Gastroesophageal sphincter (tissue), 3 donors: ENCODE data around the gene SLC35B2.

Source experiments
- CTCF ChIP-seq, 4 experiments: fragments of 200-600 bp in 2 of 4; fragments of 450-650 bp in 2 of 4; sonication (generic) in 1 of 4; IDR thresholded peaks; one replicate each; pipeline ENCODE4 v1.5.1; 2017 to 2019; ENCODE audit warnings: antibody characterized with exemption in 4 of 4, mild to moderate bottlenecking in 2 of 4, moderate library complexity in 2 of 4
- POLR2AphosphoS5 ChIP-seq: sonication (generic); formaldehyde crosslinking; IDR thresholded peaks from one replicate; pipeline ENCODE4 v1.6.1; 2017; ENCODE audit warnings: antibody characterized with exemption

GRCh38 chr6:44305200-44305725, 47.9 kb upstream of the SLC35B2 start:
- TF ChIP-seq CTCF (IDR thresholded peaks at IDR 0.05) (no peak), POLR2AphosphoS5 (no peak)
